ENCODE results near the gene CCDC78. TPM values are rescaled to one million over a fixed set of nuclear protein-coding genes. Genes with fewer than 3 reads are reported as not detected.

CCDC78 gene
- total and polyA plus RNA-seq, 2 of the 4 experiments (the other 2 are of a cell fraction): 0.54 to 4.6 TPM

DNA sequence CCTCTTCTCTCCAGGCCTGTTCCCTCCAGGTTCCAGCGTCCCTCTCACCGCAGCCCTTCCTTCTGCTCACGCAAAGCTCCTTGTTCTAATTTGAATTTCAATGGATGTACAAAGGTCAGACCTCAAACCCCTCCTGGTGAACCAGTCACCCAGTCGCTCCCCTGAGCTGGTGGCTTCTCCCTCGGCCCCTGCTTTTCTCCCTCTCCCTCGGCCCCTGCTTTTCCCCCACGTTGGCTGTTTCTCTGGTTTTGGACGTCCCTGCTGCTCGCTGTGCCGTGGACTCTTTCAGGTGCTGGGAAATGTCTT is 25.7 kb upstream of the CCDC78 start:
- ATAC-seq (ENCODE audit: low read depth) (no peak), DNase-seq (no peak)
- Histone ChIP-seq H2AK9ac (replicated peaks; ENCODE audit: low read depth, low read length, poor library complexity) (no peak overlapping the region), H3K9ac (ENCODE audit: low read depth, low read length) (no peak overlapping the region), H3K79me1 (ENCODE audit: low read depth in 1 of 2, low read length in 2 of 2) (no peaks in the 10 kb centered on the region), H3K23ac (ENCODE audit: low read depth, low read length) (no peak overlapping the region), H3K4me3 (ENCODE audit: insufficient read depth, low read depth, low read length) (no peak overlapping the region), H2AFZ (replicated peaks; ENCODE audit: low read length, poor library complexity) (peak overlapping the region; percentile 67), H3K18ac (ENCODE audit: low read depth, low read length) (no peak overlapping the region), H3K27me3 (ENCODE audit: control insufficient read depth, insufficient read depth, low read length) (peaks cover 11% of the 10 kb centered on the region), H3K56ac (ENCODE audit: extremely low read depth, insufficient read depth, low read length) (no peak overlapping the region), H3K4ac (ENCODE audit: low read depth, low read length) (no peak overlapping the region), H3K9me1 (ENCODE audit: insufficient read depth, low read length) (no peaks in the 10 kb centered on the region), H3K4me1 (ENCODE audit: control insufficient read depth, insufficient read depth, low read length) (no peaks in the 10 kb centered on the region), H4K91ac (ENCODE audit: insufficient read depth, low read depth, low read length) (no peak overlapping the region), H4K8ac (ENCODE audit: low read depth in 2 of 2, low read length in 2 of 2) (no peak overlapping the region), H4K5ac (ENCODE audit: low read depth, low read length) (no peak overlapping the region), H2BK5ac (ENCODE audit: low read depth, low read length, poor library complexity, severe bottlenecking) (no peak overlapping the region), H3K4me2 (ENCODE audit: low read depth, low read length) (no peak overlapping the region), H2BK15ac (ENCODE audit: low read depth, low read length) (no peak overlapping the region), H4K20me1 (ENCODE audit: insufficient read depth, low read length) (no peaks in the 10 kb centered on the region), H2BK120ac (ENCODE audit: low read depth, low read length) (no peak overlapping the region), H3K9me3 (ENCODE audit: control insufficient read depth, insufficient read depth, low read length) (peaks cover 3% of the 10 kb centered on the region), H2BK20ac (ENCODE audit: low read depth, low read length) (no peak overlapping the region), H3K14ac (replicated peaks; ENCODE audit: low read depth, low read length) (no peak overlapping the region), H2AK5ac (ENCODE audit: low read depth, low read length) (no peak overlapping the region), H3K36me3 (ENCODE audit: control insufficient read depth, insufficient read depth, low read length) (no peaks in the 10 kb centered on the region), H3K27ac (ENCODE audit: insufficient read depth, low read length) (no peak overlapping the region)
- in situ Hi-C loops (cut with MboI; ENCODE audit: low sequenced_read_pairs): no loop called here
- CTCF ChIA-PET: no interaction called here
- POLR2A ChIA-PET (ENCODE audit: unreplicated experiment): no interaction called here
- TF ChIP-seq, protein P1, sequence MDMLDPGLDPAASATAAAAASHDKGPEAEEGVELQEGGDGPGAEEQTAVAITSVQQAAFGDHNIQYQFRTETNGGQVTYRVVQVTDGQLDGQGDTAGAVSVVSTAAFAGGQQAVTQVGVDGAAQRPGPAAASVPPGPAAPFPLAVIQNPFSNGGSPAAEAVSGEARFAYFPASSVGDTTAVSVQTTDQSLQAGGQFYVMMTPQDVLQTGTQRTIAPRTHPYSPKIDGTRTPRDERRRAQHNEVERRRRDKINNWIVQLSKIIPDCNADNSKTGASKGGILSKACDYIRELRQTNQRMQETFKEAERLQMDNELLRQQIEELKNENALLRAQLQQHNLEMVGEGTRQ (IDR thresholded peaks at IDR 0.05; ENCODE audit: low read depth, low read length): no peak
- TF ChIP-seq RFX5 (IDR thresholded peaks at IDR 0.05; ENCODE audit: low read depth, low read length) (no peak), CHD1 (IDR thresholded peaks at IDR 0.05; ENCODE audit: low read depth, low read length) (no peak), SMC3 (IDR thresholded peaks at IDR 0.05; ENCODE audit: low read depth, low read length) (no peak), NFE2L2 (IDR thresholded peaks at IDR 0.05; ENCODE audit: low read depth, low read length) (no peak), BHLHE40 (IDR thresholded peaks at IDR 0.05; ENCODE audit: low read depth, low read length) (no peak), POLR2A (IDR thresholded peaks at IDR 0.05; ENCODE audit: low read depth, low read length) (no peak), MXI1 (IDR thresholded peaks at IDR 0.05; ENCODE audit: borderline replicate concordance, low read depth, low read length) (no peak), MAFK (IDR thresholded peaks at IDR 0.05; ENCODE audit: low read depth, low read length) (no peak), RAD21 (IDR thresholded peaks at IDR 0.05; ENCODE audit: low read length) (no peak)
- TF ChIP-seq, protein P2, sequence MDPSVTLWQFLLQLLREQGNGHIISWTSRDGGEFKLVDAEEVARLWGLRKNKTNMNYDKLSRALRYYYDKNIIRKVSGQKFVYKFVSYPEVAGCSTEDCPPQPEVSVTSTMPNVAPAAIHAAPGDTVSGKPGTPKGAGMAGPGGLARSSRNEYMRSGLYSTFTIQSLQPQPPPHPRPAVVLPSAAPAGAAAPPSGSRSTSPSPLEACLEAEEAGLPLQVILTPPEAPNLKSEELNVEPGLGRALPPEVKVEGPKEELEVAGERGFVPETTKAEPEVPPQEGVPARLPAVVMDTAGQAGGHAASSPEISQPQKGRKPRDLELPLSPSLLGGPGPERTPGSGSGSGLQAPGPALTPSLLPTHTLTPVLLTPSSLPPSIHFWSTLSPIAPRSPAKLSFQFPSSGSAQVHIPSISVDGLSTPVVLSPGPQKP (IDR thresholded peaks at IDR 0.05; ENCODE audit: borderline replicate concordance, low read depth, low read length): no peak
- TF ChIP-seq, protein P3, sequence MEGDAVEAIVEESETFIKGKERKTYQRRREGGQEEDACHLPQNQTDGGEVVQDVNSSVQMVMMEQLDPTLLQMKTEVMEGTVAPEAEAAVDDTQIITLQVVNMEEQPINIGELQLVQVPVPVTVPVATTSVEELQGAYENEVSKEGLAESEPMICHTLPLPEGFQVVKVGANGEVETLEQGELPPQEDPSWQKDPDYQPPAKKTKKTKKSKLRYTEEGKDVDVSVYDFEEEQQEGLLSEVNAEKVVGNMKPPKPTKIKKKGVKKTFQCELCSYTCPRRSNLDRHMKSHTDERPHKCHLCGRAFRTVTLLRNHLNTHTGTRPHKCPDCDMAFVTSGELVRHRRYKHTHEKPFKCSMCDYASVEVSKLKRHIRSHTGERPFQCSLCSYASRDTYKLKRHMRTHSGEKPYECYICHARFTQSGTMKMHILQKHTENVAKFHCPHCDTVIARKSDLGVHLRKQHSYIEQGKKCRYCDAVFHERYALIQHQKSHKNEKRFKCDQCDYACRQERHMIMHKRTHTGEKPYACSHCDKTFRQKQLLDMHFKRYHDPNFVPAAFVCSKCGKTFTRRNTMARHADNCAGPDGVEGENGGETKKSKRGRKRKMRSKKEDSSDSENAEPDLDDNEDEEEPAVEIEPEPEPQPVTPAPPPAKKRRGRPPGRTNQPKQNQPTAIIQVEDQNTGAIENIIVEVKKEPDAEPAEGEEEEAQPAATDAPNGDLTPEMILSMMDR (conservative IDR thresholded peaks at IDR 0.05; ENCODE audit: low read depth, low read length): no peak
- intact Hi-C loops (cut with micrococcal nuclease): no loop called here
- BruUV-seq (replicated peaks): no TSS peak
- 28% methylated on average over 5 of the region's 10 CpGs; no CpG with 5 or more reads in 1 of the 2 experiments for WGBS, 2 experiments (ENCODE audit: extremely low coverage in 2 of 2, insufficient read length in 1 of 2)
- dilution Hi-C loops (cut with HindIII; ENCODE audit: low sequenced_read_pairs, unreplicated experiment): no loop called here

All from IMR-90 (cell line).